Prostate gland (tissue), 2 donors: ENCODE measurements around the gene IFI30.

Experiments used
- CTCF ChIP-seq, 4 experiments: fragments of 200-600 bp in 2 of 4; fragments of 450-650 bp in 2 of 4; sonication (generic) in 2 of 4; IDR thresholded peaks; 1 replicate in 3 of 4; 2 replicates in 1 of 4; pipeline ENCODE4 v1.5.1; 2016 to 2019; ENCODE audit warnings: antibody characterized with exemption in 4 of 4, mild to moderate bottlenecking in 2 of 4, moderate library complexity in 2 of 4
- POLR2A ChIP-seq: fragments of 450-650 bp; IDR thresholded peaks from one replicate; pipeline ENCODE4 v1.6.1; 2016; ENCODE audit warnings: antibody characterized with exemption, mild to moderate bottlenecking

- TF ChIP-seq POLR2A: no peak
- TF ChIP-seq CTCF (IDR thresholded peaks at IDR 0.05): peak in 1 of 4 experiments; percentile 31
Measured at GRCh38 chr19:18157465-18158063, 16.0 kb upstream of the IFI30 start.
